Mesendoderm (in vitro differentiated cells): Measurements from ENCODE around the gene CYTH1.

Source experiments
- DNase-seq: peaks from one replicate; pipeline ENCODE4 v3.0.0; 2013
- H2AK5ac ChIP-seq: 2 replicates; pipeline ENCODE4 v1.6.1; 2013; ENCODE audit warnings: low read length, inconsistent platforms
- H2BK120ac ChIP-seq: 2 replicates; pipeline ENCODE4 v1.6.1; 2013; ENCODE audit warnings: low read depth, mild to moderate bottlenecking, low read length, moderate library complexity, mixed read lengths
- H2BK15ac ChIP-seq: replicated peaks from 2 replicates; pipeline ENCODE4 v1.6.1; 2013; ENCODE audit warnings: low read depth, mild to moderate bottlenecking, moderate library complexity
- H2BK5ac ChIP-seq: 2 replicates; pipeline ENCODE4 v1.6.1; 2013; ENCODE audit warnings: low read length, inconsistent platforms
- H3K18ac ChIP-seq: 2 replicates; pipeline ENCODE4 v1.6.1; 2013; ENCODE audit warnings: mild to moderate bottlenecking, low read length, mixed read lengths
- H3K23ac ChIP-seq: one replicate; pipeline ENCODE4 v1.6.1; 2013; ENCODE audit warnings: low read length
- H3K27ac ChIP-seq: 2 replicates; pipeline ENCODE4 v1.5.1; 2013; ENCODE audit warnings: low read depth, mild to moderate bottlenecking, inconsistent platforms, low read length, moderate library complexity
- H3K27me3 ChIP-seq: 2 replicates; pipeline ENCODE4 v1.6.1; 2013; ENCODE audit warnings: low read length, control low read depth, mild to moderate bottlenecking, inconsistent platforms; ENCODE audit not compliant: insufficient read depth, poor library complexity
- H3K36me3 ChIP-seq: 2 replicates; pipeline ENCODE4 v1.6.1; 2013; ENCODE audit warnings: low read length, inconsistent platforms; ENCODE audit not compliant: control insufficient read depth, insufficient read depth
- H3K4ac ChIP-seq: one replicate; pipeline ENCODE4 v1.6.1; 2013; ENCODE audit warnings: low read depth, mild to moderate bottlenecking, low read length, moderate library complexity
- H3K4me1 ChIP-seq: 2 replicates; pipeline ENCODE4 v1.6.1; 2013; ENCODE audit warnings: low read depth, low read length, inconsistent platforms; ENCODE audit not compliant: control insufficient read depth
- H3K4me2 ChIP-seq: 2 replicates; pipeline ENCODE4 v1.6.1; 2013; ENCODE audit warnings: low read length
- H3K4me3 ChIP-seq: 2 replicates; pipeline ENCODE4 v1.5.1; 2013; ENCODE audit warnings: mild to moderate bottlenecking, low read length
- H3K56ac ChIP-seq: one replicate; pipeline ENCODE4 v1.6.1; 2013; ENCODE audit warnings: low read length
- H3K79me1 ChIP-seq: 2 replicates; pipeline ENCODE4 v1.6.1; 2013; ENCODE audit warnings: low read length, inconsistent platforms
- H3K79me2 ChIP-seq: 2 replicates; pipeline ENCODE4 v1.6.1; 2013; ENCODE audit warnings: mild to moderate bottlenecking, low read length; ENCODE audit not compliant: control insufficient read depth, insufficient read depth
- H3K9ac ChIP-seq: 2 replicates; pipeline ENCODE4 v1.6.1; 2013; ENCODE audit warnings: low read length, inconsistent platforms
- H4K5ac ChIP-seq: one replicate; pipeline ENCODE4 v1.6.1; 2013; ENCODE audit warnings: low read length
- H4K8ac ChIP-seq: one replicate; pipeline ENCODE4 v1.6.1; 2013; ENCODE audit warnings: low read depth, mild to moderate bottlenecking, control low read depth, low read length, moderate library complexity
- WGBS: extraction: QIAGEN DNeasy Blood & Tissue Kit; methylation state at CpG from one replicate; pipeline ENCODE4 v1.1.7; 2013; ENCODE audit warnings: low lambda C conversion rate, missing lambda C conversion rate; ENCODE audit not compliant: insufficient coverage; ENCODE audit errors: extremely low coverage; 5-methylcytosine and 5-hydroxymethylcytosine counted together

The CYTH1 gene

GRCh38 chr17:78640700-78641099 lies 141.4 kb downstream of the CYTH1 start:
- no CpG with 5 or more reads among the region's 4 CpGs for WGBS
- Histone ChIP-seq H3K9ac (no peak overlapping the region), H3K79me1 (no peaks in the 10 kb centered on the region), H2BK15ac (no peak overlapping the region), H3K4me1 (no peaks in the 10 kb centered on the region), H3K36me3 (no peaks in the 10 kb centered on the region), H3K4ac (no peak overlapping the region), H3K4me2 (no peak overlapping the region), H3K56ac (no peak overlapping the region), H3K79me2 (no peaks in the 10 kb centered on the region), H3K27ac (no peak overlapping the region), H2BK120ac (no peak overlapping the region), H4K5ac (no peak overlapping the region), H4K8ac (no peak overlapping the region), H3K4me3 (no peak overlapping the region), H3K18ac (no peak overlapping the region), H2AK5ac (no peak overlapping the region), H3K23ac (no peak overlapping the region), H3K27me3 (no peaks in the 10 kb centered on the region), H2BK5ac (no peak overlapping the region)
- no peak for DNase-seq

GRCh38 chr17:78637643-78638420 lies 144.2 kb downstream of the CYTH1 start:
- no peak for DNase-seq
- Histone ChIP-seq H3K56ac (no peak overlapping the region), H2BK5ac (no peak overlapping the region), H3K4ac (no peak overlapping the region), H3K36me3 (no peaks in the 10 kb centered on the region), H3K79me1 (no peaks in the 10 kb centered on the region), H3K18ac (no peak overlapping the region), H3K4me1 (no peaks in the 10 kb centered on the region), H3K9ac (no peak overlapping the region), H3K4me3 (no peak overlapping the region), H4K8ac (no peak overlapping the region), H3K4me2 (no peak overlapping the region), H3K79me2 (no peaks in the 10 kb centered on the region), H4K5ac (no peak overlapping the region), H2AK5ac (no peak overlapping the region), H3K27me3 (no peaks in the 10 kb centered on the region), H2BK120ac (no peak overlapping the region), H3K23ac (no peak overlapping the region), H2BK15ac (no peak overlapping the region), H3K27ac (no peak overlapping the region)
- no CpG with 5 or more reads among the region's 16 CpGs for WGBS

GRCh38 chr17:78637146-78637545 lies 144.9 kb downstream of the CYTH1 start:
- WGBS, result no CpG with 5 or more reads among the region's 11 CpGs
- Histone ChIP-seq H3K4me2 (no peak overlapping the region), H3K56ac (no peak overlapping the region)

GRCh38 chr17:78634154-78634553 lies 147.9 kb downstream of the CYTH1 start:
- Histone ChIP-seq H3K79me1 (no peaks in the 10 kb centered on the region), H2BK5ac (no peak overlapping the region), H3K27ac (no peak overlapping the region), H3K9ac (no peak overlapping the region), H3K79me2 (no peaks in the 10 kb centered on the region), H3K56ac (no peak overlapping the region), H4K5ac (no peak overlapping the region), H3K4ac (no peak overlapping the region), H4K8ac (no peak overlapping the region), H3K4me2 (no peak overlapping the region), H3K36me3 (no peaks in the 10 kb centered on the region), H2BK120ac (no peak overlapping the region), H3K4me3 (no peak overlapping the region), H3K18ac (no peak overlapping the region), H2AK5ac (no peak overlapping the region), H3K23ac (no peak overlapping the region), H2BK15ac (no peak overlapping the region), H3K27me3 (no peaks in the 10 kb centered on the region), H3K4me1 (no peaks in the 10 kb centered on the region)
- no CpG with 5 or more reads among the region's 4 CpGs for WGBS
- no peak for DNase-seq

More at GRCh38 chr17:78637146-78637545, 144.9 kb downstream of the CYTH1 start:
- H4K5ac ChIP-seq, result no peak overlapping the region
- DNase-seq, result no peak
- no peak overlapping the region for H3K4me3 ChIP-seq
- no peak overlapping the region for H3K23ac ChIP-seq
- H3K36me3 ChIP-seq, result no peaks in the 10 kb centered on the region
- H3K79me1 ChIP-seq, result no peaks in the 10 kb centered on the region
- H3K4ac ChIP-seq, result no peak overlapping the region
- no peak overlapping the region for H3K9ac ChIP-seq
- H3K27me3 ChIP-seq, result no peaks in the 10 kb centered on the region
- no peak overlapping the region for H2BK5ac ChIP-seq
- H2BK15ac ChIP-seq, result no peak overlapping the region
- no peak overlapping the region for H3K18ac ChIP-seq
- H4K8ac ChIP-seq, result no peak overlapping the region
- H2BK120ac ChIP-seq, result no peak overlapping the region
- no peak overlapping the region for H2AK5ac ChIP-seq
- H3K4me1 ChIP-seq, result no peaks in the 10 kb centered on the region
- H3K27ac ChIP-seq, result no peak overlapping the region
- no peaks in the 10 kb centered on the region for H3K79me2 ChIP-seq

GRCh38 chr17:78629436-78629995 lies 152.6 kb downstream of the CYTH1 start:
- H3K4me2 ChIP-seq, result no peak overlapping the region

More at GRCh38 chr17:78629436-78629995, 152.6 kb downstream of the CYTH1 start:
- no peak overlapping the region for H4K8ac ChIP-seq
- H3K18ac ChIP-seq, result no peak overlapping the region
- DNase-seq, result no peak
- H3K79me1 ChIP-seq, result no peaks in the 10 kb centered on the region
- WGBS, result no CpG with 5 or more reads among the region's 23 CpGs
- H3K9ac ChIP-seq, result no peak overlapping the region
- no peak overlapping the region for H3K4ac ChIP-seq
- no peak overlapping the region for H2BK5ac ChIP-seq
- no peak overlapping the region for H2BK120ac ChIP-seq
- H2BK15ac ChIP-seq, result no peak overlapping the region
- H3K4me3 ChIP-seq, result no peak overlapping the region
- no peak overlapping the region for H3K23ac ChIP-seq
- no peak overlapping the region for H2AK5ac ChIP-seq
- no peaks in the 10 kb centered on the region for H3K27me3 ChIP-seq
- H3K4me1 ChIP-seq, result no peaks in the 10 kb centered on the region
- H4K5ac ChIP-seq, result no peak overlapping the region
- H3K36me3 ChIP-seq, result no peaks in the 10 kb centered on the region
- no peaks in the 10 kb centered on the region for H3K79me2 ChIP-seq
- H3K56ac ChIP-seq, result no peak overlapping the region
- no peak overlapping the region for H3K27ac ChIP-seq
